SW480 (cell line): ENCODE data around the gene TBC1D10A.

ENCODE experiments used
- DNase-seq: peaks from one replicate; pipeline ENCODE4 v3.0.0-alpha.2; 2016; ENCODE audit warnings: low spot score

The TBC1D10A gene

GRCh38 chr22:30285846-30286200 lies 40.9 kb downstream of the TBC1D10A start:
- no peak for DNase-seq

DNA sequence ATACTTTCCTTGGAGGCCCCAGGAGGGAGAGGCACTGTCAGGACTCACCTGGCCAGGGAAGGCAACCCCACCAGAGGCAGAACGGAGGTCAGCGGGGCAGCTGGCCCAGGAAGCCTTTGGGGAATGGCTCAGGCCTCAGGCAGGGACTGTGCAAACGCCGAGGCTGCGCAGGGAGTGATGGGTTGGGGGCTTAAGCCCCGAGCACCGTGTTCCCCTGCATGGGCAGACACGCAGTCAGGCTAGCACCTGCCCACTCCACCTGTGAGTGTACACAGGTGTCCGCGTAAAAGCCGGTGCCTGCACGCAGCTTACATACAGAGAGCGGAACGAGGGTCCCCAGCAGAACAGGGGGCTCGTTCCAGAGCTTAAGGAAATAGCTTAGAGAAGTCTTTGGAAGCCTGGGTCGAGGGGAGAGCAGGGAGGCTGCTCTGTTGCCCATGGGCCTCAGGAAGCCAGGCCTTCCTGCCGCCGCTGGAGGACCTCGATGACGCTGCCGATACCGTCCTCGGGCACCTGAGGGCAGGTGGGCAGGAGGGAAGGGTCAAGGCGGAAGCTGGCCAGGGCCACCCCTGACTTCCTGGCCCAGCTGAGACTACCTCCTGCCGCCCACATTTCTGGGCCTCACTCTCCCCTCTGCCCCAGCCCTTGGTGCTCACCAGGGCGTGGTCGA lies 41.4 kb downstream of the TBC1D10A start:
- no peak for DNase-seq

DNA sequence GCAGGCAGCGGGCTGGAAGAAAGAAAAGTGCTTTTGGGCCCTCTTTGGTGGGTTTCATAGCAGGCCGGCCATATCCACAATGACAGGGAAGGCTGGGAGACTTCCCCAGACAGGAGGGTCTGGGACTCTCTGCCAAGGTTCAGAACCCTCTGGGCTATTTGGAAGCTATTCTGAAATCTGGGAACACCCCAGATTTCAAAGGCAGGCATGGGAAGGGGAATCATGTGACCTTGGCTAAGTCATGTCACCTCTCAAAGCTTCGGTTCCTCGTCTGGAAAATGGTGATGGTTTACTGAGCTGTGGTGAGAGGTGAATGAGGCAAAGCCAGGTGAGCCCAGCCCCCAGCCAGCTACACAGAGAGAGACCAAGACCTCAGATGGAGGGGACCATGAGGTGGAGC lies 42.1 kb downstream of the TBC1D10A start:
- DNase-seq = no peak

- DNase-seq = no peak
Measured at GRCh38 chr22:30284172-30284571, 42.6 kb downstream of the TBC1D10A start.

DNA sequence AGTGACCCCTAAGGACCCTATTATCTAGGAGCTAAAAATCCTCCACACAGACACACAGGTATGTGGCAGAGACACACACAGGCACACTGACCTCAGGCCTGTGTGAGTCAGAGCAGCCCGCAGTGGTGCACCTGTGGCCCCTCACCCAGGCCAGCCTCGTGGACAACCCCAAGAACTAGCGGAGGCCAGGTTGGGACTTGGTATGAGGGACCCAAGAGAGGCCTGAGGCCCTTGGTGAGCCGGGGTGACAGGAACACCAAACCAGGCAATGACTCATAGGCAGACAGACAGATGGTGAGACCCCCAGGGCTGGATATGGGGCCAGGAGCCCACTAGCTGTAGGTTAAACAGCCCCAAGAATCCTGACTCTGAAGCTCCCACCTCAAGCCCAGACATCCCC lies 43.4 kb downstream of the TBC1D10A start:
- DNase-seq = no peak

- DNase-seq = no peak
Measured at GRCh38 chr22:30282616-30283046, 44.1 kb downstream of the TBC1D10A start.

- DNase-seq = no peak
Measured at GRCh38 chr22:30280505-30280904, 46.2 kb downstream of the TBC1D10A start.

DNA sequence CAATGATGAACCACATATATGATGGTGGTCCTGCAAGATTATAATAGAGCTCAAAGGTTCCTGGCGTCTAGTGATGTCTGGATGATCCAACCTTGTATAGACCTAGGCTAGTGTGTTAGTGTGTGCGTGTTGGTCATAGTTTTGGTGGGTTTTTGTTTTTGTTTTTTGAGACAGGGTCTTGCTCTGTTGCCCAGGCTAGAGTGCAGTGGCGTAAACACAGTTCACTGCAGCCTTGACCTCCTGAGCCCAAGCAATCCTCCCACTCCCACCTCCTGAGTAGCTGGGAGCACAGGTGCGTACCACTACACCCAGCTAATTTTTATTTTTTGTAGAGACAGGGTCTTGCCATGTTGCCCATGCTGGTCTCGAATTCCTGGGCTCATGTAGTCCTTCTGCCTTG lies 46.8 kb downstream of the TBC1D10A start:
- no peak for DNase-seq

DNA sequence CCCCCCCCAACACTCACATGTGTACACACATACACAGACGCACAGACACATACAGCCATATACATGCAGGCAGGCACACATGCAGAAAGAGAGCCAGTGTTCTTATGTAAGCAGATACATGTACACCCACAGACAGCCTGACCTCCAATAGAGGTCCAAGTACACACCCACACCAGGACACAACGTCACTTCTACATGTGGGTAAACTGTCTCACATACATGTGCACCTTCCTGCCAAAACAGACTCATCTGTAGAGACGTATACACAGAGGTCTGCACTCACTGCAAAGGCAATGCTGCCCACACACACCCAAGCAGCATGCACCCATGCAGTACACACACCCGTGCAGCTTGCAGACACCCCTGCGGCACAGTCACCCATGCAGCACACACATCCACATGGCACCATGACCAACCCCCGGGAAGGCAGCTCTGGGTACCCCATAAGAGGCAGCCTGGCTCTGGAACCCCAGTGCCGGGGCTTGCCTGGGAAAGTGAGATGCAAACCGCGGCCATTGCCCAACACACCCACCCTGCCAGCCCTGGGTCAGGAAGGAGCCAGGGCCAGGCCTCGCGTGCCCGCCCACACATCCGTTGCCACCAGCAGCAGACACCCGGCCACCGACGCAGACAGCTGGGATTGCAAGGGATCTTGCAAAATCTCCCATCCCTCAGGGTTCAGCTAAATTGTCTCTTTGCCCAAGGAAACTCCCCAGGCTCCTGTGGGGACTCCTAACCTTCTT lies 47.5 kb downstream of the TBC1D10A start:
- no peak for DNase-seq

DNA sequence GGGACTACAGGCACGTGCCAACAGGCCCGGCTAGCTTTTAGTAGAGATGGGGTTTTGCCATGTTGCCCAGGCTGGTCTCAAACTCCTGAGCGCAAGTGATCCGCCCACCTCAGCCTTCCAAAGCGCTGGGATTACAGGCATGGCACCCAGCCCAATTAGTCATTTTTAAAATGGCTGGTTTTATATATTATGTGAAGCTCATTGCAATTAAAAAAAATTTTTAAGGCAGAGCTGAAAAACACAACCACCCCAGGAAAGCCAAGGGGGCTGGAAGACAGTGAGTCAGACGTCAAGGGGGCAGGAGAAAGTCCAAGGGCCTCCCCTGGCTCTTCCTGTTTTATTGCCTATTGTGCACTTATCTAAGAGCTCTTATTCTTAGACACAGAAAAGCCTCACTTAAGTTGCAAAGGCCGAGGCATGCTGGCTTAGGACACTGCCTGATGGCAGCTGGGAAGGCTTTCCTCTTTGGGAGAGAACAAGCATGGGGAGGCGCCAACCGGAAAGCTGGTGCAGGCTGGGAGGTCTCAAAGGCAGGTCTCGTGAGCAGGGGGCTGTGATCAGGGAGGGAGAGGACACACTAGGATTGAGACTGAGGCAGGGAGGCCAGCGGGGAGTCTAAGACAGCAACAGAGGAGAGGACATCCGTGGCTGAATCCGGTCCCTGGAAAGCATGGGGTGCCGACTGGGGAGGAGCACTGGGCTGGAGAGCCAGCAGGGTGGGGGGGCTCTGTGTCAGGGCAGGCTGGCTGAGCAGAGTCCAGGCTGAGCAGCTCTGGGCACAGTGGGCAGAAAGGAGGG lies 49.0 kb downstream of the TBC1D10A start:
- DNase-seq = no peak

DNA sequence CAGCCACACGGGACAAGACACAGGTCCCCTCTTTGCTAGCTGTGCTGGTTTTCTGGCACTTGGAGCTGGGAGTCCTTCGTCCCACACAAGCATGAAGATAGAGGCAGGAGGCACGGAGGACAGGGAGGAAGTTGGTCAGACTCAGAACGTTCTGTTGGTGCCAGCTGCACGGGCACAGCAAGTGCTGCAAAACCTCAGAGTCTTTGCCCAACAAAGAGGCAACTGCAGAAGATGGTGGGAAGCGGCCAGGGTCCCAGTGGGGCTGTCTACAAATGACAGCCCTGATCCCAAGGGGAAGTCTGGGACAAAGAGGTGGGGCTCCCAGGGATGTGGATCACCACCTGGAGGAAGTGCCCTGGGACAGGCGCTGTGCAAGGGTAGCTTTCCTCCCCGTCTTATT lies 50.7 kb downstream of the TBC1D10A start:
- DNase-seq = no peak

DNA sequence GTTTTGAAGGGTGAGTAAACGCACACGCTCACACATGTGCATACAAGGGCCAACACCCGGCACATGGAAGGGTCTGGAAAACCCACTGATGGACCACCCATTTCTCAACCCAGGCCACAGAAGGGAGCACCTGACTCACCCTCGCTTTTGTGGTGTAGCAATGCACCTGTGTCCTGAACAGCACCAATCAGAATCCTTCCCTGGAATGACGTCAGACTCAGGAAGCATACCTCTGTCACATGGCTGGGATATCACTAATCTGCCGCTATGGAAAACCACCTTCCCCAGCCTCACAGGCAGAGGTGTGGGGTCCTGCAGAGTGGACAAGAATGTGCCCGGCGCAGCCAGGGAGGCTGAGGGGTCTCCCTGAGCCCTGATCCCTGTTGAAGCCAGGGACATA lies 51.1 kb downstream of the TBC1D10A start:
- peak; percentile 48 for DNase-seq

- no peak for DNase-seq
Measured at GRCh38 chr22:30274437-30274812, 52.3 kb downstream of the TBC1D10A start.

GRCh38 chr22:30273711-30274436 lies 52.9 kb downstream of the TBC1D10A start:
- no peak for DNase-seq

GRCh38 chr22:30272781-30273601 lies 53.8 kb downstream of the TBC1D10A start:
- no peak for DNase-seq

DNA sequence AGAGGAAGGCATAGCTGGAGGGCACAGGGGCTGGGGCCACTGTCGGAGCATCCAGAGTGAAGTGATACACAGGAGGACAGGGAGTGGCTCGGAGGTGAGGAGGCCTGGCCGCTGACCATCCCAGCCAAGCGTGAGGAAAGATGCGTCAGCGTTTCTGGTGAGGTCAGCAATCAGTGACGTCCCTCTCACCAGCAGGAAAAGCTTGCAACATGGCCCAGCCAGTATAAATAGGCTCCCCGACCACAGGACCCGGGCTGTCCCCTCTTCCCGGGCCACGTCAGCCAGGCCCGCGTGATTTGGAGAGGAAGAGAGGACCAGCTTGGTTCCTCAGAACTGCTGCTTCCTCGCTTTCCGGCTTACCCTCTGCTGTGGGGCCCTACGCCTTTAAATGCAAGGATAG lies 55.9 kb downstream of the TBC1D10A start:
- DNase-seq = no peak

- no peak for DNase-seq
Measured at GRCh38 chr22:30268331-30268730, 58.4 kb downstream of the TBC1D10A start.

GRCh38 chr22:30267382-30268302 lies 59.1 kb downstream of the TBC1D10A start:
- no peak for DNase-seq

GRCh38 chr22:30266445-30267381 lies 60.0 kb downstream of the TBC1D10A start, which contains the start of gene OSM:
Gene OSM (minus strand): TSS chr22:30266851. CDS start chr22:30266799, 52 bp downstream.
- no peak for DNase-seq
